ENCODE data around the gene JAG1.

- TF ChIP-seq CTCF (IDR thresholded peaks at IDR 0.05) = no peak
- no peak for TF ChIP-seq POLR2A (IDR thresholded peaks at IDR 0.05)
These were observed 32.6 kb upstream of the JAG1 start for GRCh38 chr20:10706460-10706811.
